ENCODE data around the gene OXA1L. TPM values are rescaled to one million over a fixed set of nuclear protein-coding genes. Genes with fewer than 3 reads are reported as not detected.

Gene OXA1L
- total RNA-seq, 2 donors from 2014 or later, result 93.0 to 96.1 TPM

Other genes with a start within 250 kb of the OXA1L start
- gene DAD1, start 177.5 kb upstream of the OXA1L start, total RNA-seq, result 100 to 1,000 TPM; 250 to 251 TPM
- 10 to 100 TPM; 20.9 to 25.4 TPM for gene ABHD4, start 168.4 kb upstream of the OXA1L start, total RNA-seq
- gene OR6J1, start 122.3 kb upstream of the OXA1L start, total RNA-seq, result not detected
- 10 to 100 TPM in 1 of 2 donors, 1 to 10 TPM in 1; 9.9 to 28.5 TPM for gene SLC7A7, start 48.7 kb downstream of the OXA1L start, total RNA-seq
- gene MRPL52, start 63.2 kb downstream of the OXA1L start, total RNA-seq, result 100 to 1,000 TPM in 1 of 2 donors, 10 to 100 TPM in 1; 59.4 to 168 TPM
- 10 to 100 TPM; 29.1 to 58.0 TPM for gene MMP14, start 69.9 kb downstream of the OXA1L start, total RNA-seq
- 100 to 1,000 TPM in 1 of 2 donors, 10 to 100 TPM in 1; 54.2 to 144 TPM for gene LRP10, start 105.1 kb downstream of the OXA1L start, total RNA-seq
- gene REM2, start 116.5 kb downstream of the OXA1L start, total RNA-seq, result not detected
- 100 to 1,000 TPM in 1 of 2 donors, 10 to 100 TPM in 1; 76.5 to 774 TPM for gene RBM23, start 152.5 kb downstream of the OXA1L start, total RNA-seq
- 10 to 100 TPM; 23.3 to 55.1 TPM for gene PRMT5, start 162.7 kb downstream of the OXA1L start, total RNA-seq
- gene HAUS4, start 190.4 kb downstream of the OXA1L start, total RNA-seq, result 10 to 100 TPM; 25.8 to 28.7 TPM
- 10 to 100 TPM in 1 of 2 donors, 1 to 10 TPM in 1; 5.8 to 24.6 TPM for gene AJUBA, start 215.9 kb downstream of the OXA1L start, total RNA-seq
- 1 to 10 TPM; 5.0 to 6.8 TPM for gene C14orf93, start 243.5 kb downstream of the OXA1L start, total RNA-seq